Suppressor macrophage treated with lipopolysaccharide for 4 hours (primary cell): ENCODE data around the gene PRR5L.
"Not testable (repeated sequence)": the region's sequence is repeated elsewhere in the genome, so short reads cannot be mapped to it uniquely, and the experiment has no call there.

Experiments used
- DNase-seq: peaks from one replicate; pipeline ENCODE4 v3.0.0-alpha.2; 2020

PRR5L gene

DNA sequence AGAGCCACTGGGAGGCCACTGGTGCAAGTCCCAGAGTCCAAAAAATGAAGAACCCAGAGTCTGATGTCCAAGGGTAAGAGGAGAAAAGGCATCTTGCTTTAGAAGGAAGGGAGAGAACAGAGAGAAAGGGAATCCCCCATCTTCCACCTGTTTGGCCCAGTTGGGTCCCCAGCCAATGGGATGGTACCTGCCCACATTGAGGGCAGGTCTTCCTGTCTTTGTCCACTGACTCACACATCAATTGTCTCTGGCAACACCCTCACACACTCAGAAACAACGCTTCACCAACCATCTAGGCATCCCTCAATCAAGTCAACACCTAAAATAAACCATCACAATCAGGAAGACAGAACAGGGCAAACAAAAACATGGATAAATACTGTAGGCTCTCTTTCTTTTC is 13.2 kb upstream of the PRR5L start:
- no peak for DNase-seq

DNA sequence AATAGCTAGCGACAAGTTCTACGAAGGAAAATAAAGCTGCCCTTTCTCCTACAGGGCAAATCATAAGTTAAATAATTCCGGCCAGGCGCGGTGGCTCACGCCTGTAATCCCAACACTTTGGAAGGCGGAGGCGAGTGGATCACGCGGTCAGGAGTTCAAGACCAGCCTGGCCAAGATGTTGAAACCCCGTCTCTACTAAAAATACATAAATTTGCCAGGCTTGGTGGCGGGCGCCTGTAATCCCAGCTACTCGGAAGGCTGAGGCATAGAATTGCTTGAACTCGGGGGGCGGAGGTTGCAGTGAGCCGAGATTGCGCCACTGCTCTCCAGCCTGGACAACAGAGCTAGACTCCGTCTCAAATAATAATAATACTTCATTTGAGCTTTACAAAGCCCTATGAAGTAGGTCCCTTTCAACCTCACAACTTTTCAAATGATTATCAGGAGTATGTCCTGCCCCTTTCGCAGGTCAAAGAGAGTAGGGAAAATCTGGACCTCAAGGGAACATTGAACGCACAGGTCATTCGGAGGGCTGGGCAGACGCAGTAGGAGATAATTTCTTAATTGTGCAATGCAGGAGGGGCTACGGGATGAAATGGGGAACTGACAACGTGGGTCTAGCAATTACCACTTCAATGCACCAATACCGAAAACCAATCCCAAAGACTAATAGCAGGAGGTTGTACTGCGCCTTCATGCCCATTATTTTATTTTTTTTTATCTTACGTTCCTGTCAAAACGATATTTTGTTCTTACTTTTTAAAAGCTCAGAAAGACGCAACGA is 7.5 kb upstream of the PRR5L start:
- DNase-seq = peak; percentile 68

DNA sequence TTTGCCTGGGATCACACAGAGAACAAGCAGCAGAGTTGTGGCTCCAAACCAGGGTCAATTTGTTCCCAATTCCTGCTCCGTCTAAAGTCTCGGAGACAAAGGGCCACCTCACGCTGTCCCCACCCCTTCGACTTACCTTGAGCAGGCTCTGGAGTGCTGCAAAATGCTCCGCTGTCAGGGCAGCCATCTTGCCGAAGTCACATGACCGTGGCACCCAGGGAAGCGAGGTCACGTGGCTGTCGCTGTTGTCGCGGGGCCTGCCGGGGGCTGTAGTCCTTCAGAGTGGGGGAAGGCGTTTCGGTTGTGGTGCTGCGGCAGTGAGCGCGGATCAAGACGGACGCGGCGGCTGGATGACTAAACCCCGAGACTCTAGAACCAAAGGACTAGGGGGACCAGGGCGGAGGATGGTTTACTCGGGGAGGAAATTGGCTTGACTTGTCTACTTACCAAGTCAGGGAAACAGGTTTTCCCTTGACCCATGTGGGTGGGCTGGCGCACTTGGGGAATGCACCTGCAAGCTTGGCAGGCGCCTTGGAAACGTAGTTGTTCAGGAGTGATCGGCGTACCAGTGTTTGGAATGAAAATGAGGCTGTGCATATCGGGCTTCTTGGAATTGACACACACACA is 6.7 kb upstream of the PRR5L start, which contains the start of gene COMMD9:
Gene COMMD9, minus strand, starts transcription at position 199 of the 627 bp plus-strand sequence. Its CDS starts 12 bp downstream, at position 187.
- peak; percentile 95 for DNase-seq

DNA sequence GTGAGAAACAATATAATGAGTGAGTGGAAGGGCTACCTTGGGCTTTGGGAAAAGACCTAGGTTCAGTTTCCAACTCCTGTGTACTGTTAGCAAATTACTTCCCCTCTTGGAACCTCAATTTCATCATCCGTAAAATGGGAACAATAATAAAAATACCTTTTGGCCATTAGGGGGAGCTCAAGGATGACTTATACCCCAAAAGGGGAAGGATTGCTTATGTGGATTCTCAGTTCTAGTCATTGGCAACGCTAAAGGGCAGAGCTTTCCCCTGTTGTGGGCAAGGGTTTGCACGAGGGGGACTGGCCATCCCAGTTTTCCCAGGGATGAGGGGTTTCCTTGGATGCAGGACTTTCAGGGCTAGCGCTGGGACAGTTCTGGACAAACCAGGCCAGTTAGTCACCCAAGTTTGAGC is 3.8 kb upstream of the PRR5L start:
- DNase-seq = peak; percentile 87

DNA sequence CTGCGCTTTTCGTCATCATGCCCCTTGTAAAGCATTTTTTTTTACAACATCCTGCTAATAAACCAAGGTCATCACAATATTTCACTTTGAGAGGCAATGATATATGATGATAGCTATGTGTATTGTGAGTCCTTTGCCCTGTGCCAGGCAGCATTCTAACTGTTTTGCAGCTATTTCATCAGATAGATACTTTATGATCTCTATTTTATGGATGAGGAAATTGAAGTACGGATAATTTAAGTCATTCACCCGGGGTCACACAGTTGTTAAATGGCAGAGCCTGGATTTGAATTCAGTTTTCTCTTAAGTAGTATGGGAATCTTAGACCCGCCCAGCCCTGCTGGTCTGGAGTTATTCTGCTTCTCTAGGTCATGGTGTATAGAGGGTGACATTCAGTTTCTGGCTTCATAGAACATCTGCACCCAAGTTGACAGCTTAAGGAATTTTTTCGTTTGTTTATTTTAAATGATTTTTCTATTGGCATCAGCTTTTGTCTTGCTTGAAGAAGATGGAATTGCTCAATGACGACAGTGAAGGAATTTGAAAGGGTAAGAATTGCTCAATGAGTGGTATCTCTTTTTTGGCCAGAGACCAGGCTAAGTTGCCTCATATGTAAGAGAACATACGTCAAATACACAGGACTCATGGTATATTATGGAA is 926 bp downstream of the PRR5L start:
- peak; percentile 76 for DNase-seq

DNA sequence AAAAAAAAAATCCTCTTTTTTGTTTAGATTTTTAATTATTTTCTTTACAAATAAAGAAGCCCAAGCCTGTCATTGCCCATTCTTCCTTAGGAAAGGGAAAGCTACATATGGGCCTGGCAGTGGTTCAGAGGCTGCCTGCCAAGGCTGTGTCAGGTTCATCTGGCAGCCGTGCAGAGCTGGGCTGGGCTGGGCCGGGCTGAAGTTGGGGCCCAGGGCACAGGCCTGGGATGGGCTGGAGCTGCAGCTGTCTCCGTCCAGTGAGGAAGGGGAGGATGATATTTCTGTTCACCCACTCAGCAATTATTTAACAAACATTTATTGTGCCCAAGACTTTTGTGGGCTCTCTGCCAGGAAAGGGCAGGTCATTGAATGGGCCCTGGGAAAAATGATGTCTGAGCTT is 4.6 kb downstream of the PRR5L start:
- DNase-seq = no peak

DNA sequence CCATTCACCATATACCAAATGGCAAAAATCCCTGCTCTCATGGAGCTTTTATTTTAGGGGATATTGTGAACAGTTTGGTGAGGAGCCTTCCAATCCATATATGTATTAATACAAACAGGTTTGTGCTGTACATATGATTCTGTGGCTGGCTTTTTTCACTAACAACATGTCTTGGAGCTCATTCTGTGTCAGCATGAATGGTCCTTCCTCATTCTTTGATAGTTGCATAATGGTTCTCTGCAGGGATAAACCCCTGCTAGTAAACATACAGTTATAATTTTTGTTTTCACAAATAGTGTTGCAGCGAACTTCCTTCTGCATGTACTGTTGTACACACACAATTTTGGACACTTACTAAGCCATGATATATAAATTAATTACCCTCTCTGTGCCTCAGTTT is 8.3 kb downstream of the PRR5L start:
- peak; percentile 70 for DNase-seq

DNA sequence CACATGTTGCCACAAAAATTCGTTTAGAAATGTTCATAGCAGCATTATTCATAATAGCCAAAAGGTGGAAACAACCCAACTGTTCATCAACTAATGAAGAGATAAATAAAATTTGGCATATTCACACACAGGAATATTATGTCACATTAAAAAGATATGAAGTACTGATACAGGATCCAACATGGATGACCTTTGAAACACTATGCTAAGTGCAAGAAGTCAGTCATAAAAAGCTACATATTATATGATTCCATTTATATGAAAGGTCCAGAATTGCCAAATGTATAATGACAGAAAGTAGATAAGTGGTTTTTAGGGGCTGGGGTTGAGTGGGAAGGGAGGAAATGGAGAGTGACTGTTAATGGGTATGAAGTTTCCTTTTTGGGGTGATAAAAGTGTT is 9.0 kb downstream of the PRR5L start:
- no peak for DNase-seq

DNA sequence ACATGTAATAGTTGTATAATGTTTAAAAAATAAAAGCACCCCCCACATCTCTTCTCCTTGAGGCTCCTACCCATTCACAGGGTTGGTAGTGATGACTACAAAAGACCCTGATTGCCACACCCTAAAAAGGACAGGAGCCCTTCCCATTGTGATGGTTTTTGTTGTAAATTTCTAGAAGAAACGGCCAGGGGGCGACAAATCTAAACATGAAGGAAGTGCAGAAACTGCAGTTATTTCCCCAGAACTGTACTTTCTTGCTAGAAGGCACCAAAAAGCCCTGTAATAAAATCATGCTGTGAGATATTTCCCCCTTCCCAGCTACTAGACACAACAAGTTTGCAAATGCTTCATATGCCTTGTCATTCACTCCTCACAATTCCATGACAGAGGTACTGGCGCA is 10.8 kb downstream of the PRR5L start:
- peak; percentile 71 for DNase-seq

DNA sequence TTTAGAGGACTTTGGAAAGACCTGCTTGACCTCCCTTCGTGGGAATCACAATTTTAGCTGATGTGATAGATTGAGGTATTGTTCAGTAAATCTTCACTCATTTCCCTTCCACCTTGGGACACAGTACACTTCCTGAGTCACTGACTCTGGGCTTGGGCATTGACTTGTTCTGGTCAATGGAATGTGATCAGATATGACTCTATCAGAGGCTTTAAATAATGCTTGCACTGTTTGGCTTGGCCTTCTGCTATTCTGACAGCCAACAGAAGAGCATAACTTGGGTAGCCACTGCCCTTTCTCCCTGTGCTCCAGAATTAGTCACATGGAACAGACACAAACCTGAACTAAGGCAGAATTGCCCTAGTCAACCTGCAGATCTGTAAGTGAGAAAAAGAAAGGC is 12.5 kb downstream of the PRR5L start:
- no peak for DNase-seq

DNA sequence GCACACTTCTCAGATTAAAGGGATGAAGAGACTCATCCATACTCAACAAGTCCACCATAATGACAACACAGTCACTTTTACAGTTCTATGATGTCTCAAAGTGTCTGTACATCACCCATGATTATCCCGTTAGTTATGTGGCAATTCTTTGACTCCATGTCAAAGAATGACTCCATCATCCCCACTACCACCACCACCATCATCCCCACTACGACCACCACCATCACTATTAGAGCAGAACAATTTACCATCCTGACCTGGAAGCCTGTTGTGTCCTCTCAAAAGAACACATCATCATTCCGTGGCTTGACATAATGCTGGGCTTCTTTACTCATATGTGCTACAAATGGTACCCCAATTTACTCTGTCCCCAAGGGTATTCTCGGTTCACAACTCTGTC is 13.7 kb downstream of the PRR5L start:
- DNase-seq = no peak

DNA sequence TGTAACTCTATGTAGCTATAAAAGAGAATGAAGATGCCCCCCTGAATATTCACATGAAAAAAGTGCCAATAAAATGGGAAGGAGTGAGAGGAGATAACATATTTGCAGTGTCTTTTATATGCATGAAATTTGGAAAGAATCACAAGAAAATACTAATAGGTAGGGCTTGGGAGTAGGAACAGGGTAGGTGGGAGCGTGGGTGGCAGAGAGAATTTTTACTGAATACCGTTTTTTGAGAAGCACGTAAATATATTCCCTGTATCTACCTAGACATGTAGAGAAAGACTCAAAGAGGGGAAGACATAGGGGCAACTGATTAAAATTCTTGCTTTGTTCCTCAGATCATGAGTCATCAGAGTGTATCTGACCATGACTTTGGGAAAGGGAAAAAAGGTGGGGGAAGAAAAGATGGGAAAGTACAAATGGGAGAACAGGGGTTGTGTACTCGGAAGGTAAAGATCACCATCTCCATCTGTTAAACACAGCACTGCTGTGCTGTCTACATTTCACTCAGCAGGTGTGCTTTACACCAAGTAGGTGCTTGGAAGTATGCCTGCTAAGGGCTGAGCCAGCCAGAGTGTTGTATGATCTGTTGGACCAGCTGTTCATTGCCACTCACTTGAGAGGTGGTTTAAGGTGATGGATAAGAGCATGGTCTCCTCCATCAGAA is 16.0 kb downstream of the PRR5L start:
- no peak for DNase-seq

DNA sequence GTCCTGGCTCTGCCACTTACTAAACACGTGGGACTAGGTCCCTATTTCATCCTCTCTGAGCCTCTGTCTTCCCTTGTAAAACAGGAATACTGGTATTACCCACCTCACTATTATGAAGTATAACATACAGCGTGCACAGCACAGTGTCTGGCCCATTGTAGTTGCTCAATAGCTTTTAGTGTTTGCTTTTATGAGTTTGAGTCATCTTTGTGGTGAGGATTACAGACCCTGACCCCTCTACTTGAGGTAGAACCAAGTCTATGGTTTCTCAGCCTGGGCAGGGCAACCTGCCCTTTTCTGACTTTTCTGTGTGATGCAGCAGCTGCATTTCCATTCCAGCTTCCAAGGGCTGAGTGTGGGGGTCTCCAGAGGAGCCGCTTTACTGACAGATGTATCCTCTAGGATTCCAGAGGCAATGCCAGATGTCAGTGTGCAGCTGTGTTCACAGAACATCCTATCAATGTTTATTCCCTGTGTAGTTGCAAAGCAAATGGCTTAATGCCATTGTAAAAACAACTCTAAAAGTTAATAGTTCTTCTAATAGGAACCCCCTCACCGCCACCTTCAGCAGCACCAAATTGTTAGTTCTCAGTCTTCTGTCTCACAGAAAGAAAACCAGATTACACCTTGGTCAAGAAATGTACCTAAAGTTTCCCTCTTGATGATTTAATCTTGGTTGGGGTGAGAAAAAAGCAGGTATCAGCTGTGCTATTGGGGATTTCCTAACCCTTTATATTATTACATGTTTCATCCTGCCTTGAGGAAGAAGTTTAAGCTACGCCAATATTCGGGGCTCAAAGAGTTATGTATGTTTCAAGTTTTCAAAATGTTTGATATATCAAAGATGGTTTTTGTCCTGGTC is 16.8 kb downstream of the PRR5L start:
- DNase-seq = no peak

DNA sequence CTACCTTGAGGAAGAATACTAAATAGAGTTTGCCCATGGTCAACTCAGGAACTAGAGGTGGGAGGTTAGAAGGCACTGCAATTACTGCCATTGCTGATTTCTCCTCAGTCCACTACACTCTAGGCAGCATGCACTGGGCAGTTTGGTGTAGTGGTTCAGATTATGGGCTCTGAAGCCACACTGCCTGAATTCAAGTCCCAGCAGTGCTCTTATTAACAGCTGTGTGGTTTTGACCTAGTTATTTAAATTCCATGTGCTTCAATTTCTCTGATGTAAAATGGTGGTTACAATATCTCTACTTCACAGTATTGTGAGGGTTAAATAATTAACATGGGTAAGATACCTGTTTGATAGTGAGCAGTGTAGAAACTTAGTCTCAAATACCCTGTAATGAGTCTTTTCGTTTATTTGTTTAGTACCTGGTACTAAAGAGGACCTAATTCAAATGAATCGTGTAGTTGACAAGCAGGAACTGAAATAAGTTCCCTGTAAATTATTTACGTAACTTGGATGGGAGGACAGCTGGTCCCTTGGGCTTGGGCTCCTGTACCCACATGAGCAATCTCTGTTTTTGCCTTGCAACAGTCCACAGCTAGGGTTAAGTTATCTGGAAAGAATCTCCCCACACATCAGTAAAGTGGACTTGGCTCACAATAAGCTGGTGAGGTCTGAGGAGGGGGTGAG is 17.8 kb downstream of the PRR5L start:
- DNase-seq = no peak

DNA sequence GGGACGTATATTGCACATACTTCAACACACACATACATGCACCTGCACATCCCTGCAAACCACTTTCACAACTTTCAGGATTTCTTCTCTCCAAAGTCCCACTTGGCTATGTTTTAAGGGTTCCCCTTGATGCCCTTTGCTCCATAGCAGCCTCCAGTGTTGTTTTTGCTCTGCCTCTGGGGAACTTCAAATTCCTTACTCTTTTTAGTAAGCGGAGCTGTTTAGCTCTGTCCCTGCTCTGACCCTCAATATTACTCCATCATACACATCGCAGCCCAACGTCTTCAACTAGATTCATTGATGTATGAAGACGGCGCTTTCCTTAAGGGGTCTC is 18.3 kb downstream of the PRR5L start:
- no peak for DNase-seq

DNA sequence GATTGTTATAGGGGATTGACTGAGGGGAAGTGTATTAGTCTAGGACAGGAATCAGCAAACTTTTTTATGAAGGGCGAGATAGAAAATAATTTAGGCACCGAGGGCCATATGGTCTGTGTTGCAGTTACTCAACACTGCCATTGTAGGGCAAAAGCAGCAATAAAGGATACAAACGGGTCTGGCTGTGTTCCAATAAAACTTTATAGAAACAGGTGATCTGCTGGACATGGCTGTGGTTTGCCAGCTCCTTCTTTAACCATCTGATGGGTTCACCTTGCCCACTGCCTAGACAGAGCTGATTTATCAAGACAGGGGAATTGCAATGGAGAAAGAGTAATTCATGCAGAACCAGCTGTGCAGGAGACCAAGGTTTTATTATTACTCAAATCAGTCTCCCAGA is 20.0 kb downstream of the PRR5L start:
- no peak for DNase-seq

DNA sequence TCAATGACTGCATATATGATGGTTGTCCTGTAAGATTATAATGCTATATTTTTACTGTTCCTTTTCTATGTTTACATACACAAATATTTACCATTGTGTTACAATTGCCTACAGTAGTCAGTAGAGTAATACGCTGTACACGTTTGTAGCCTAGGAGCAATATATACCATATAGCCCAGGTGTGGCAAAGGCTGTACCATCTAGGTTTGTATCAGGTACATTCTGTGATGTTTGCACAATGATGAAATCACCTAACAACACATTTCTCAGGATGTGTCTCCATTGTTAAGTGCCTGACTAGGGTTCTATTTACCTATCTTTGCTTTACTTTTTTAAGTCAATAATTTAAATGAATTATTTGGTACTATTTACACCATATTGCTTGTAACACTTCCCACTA is 21.9 kb downstream of the PRR5L start:
- DNase-seq = no peak

DNA sequence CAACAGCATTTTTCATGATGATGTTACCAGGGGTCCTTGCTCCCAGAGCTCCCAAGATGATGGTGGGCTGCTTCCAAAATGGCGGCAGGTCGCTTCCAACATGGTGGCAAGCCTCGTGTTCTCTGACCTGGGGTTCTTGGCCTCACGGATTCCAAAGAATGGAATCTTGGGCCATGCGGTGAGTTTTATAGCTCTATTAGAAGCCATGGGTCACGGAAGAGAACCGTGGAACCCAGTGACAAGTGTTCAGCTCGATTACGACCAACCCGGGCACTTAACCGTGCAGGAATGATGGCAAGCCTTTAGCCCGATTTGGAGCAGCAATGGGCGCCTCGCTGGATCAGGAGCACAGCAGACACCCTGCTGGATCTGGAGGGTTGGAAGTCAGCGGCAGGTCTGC is 28.9 kb downstream of the PRR5L start:
- not testable (repeated sequence) for DNase-seq

DNA sequence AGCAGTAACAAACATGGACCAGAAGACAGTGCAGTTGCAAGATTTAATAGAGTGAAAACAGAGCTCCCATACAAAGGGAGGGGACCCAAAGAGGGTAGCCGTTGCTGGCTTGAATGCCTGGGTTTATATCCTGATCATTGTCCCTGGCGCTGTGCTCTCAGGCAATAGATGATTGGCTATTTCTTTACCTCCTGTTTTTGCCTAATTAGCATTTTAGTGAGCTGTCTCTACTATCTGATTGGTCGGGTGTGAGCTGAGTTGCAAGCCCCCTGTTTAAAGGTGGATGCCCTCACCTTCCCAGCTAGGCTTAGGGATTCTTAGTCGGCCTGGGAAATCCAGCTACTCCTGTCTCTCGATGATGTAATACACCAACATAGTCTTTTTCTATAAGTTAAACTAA is 29.3 kb downstream of the PRR5L start:
- not testable (repeated sequence) for DNase-seq

DNA sequence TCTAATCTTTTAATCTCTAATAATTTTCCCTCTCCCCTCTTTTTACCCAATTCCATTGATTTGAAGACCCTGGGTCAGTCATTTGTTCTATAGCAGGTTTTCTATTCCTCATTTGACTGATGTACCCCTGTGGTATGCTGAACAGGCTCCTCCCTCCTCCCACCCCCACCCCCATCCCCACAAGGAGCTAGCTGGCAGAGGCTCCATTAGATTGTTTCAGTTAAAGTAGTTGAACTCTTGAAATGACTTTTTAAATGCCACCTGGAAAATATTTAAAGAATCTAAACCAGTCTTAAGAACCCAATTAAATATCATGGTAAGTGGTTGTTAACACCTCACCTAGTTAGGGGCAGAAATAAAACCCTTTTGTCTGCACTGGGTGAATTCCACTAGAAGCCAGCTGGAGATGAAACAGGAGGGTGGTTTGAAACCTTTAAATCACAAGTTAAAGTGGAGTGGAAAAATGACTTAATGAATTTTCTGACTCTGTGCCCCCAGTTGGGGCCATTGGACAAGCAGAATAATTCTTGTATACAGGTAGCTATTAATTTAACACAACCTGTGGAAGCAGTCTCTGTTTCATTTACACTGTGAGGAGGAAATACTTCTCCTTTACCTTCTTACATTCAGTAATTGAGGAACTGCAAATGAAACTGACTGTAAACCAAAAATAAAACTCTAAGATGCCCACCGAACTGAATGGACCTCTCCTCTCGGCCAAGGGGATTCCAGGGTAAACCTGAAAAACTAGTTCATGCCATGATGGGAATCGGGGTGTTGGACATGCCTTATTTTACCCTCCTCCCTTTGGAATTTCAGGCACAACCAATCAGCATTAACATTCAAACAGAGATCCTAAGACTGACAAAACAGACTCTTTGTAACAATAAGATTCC is 30.7 kb downstream of the PRR5L start:
- DNase-seq = no peak
